A673 (cell line): ENCODE data around the gene FTSJ3. TPM values are rescaled to one million over a fixed set of nuclear protein-coding genes. Genes with fewer than 3 reads are reported as not detected.

ENCODE experiments used
- BruUV-seq: library from RNA; stranded (reverse); fragments of 400-500 nt; replicated peaks from 2 replicates; lab custom pipeline; 2021; lab: Mats Ljungman, UMichigan
- CTCF ChIA-PET: fragments of 300-600 bp; sonication (Branson Sonifier 250); formaldehyde crosslinking; loops from one replicate; lab custom pipeline; 2022; ENCODE audit warnings: antibody characterized with exemption; lab: Charles Lee
- POLR2A ChIA-PET: fragments of 300-600 bp; sonication (Branson Sonifier 250); formaldehyde crosslinking; loops from one replicate; lab custom pipeline; 2022; ENCODE audit warnings: antibody characterized with exemption; ENCODE audit not compliant: low non-redundant PET; lab: Charles Lee
- DNase-seq: peaks from one replicate; pipeline ENCODE4 v3.0.0-alpha.2; 2015; ENCODE audit warnings: low spot score
- H3K27ac ChIP-seq: fragments of 200-600 bp; sonication (generic); 2 replicates; pipeline ENCODE4 v1.5.1; 2016; ENCODE audit warnings: mixed run types, low read depth, mild to moderate bottlenecking, mixed read lengths, antibody characterized with exemption, low read length; ENCODE audit not compliant: poor library complexity, severe bottlenecking
- H3K27me3 ChIP-seq: fragments of 200-600 bp; sonication (generic); replicated peaks from 2 replicates; pipeline ENCODE4 v1.6.1; 2017; ENCODE audit warnings: mixed run types, low read depth, mild to moderate bottlenecking, mixed read lengths, antibody characterized with exemption, low read length; ENCODE audit not compliant: insufficient read depth, poor library complexity
- H3K36me3 ChIP-seq: fragments of 200-600 bp; sonication (generic); 2 replicates; pipeline ENCODE4 v1.6.1; 2016; ENCODE audit warnings: mixed run types, mild to moderate bottlenecking, mixed read lengths, antibody characterized with exemption, low read length; ENCODE audit not compliant: insufficient read depth, poor library complexity, severe bottlenecking
- H3K4me1 ChIP-seq: fragments of 200-600 bp; sonication (generic); 2 replicates; pipeline ENCODE4 v1.6.1; 2017; ENCODE audit warnings: mixed run types, mild to moderate bottlenecking, mixed read lengths, antibody characterized with exemption, low read length; ENCODE audit not compliant: insufficient read depth, poor library complexity, severe bottlenecking
- H3K4me3 ChIP-seq: fragments of 200-600 bp; sonication (generic); 2 replicates; pipeline ENCODE4 v1.5.1; 2016; ENCODE audit warnings: low read depth, mixed run types, mild to moderate bottlenecking, mixed read lengths, low read length; ENCODE audit not compliant: poor library complexity, severe bottlenecking
- H3K9me3 ChIP-seq: fragments of 200-600 bp; sonication (generic); 2 replicates; pipeline ENCODE4 v1.6.1; 2016; ENCODE audit warnings: mixed run types, low read depth, mild to moderate bottlenecking, mixed read lengths, antibody characterized with exemption, low read length; ENCODE audit not compliant: poor library complexity, severe bottlenecking
- CTCF ChIP-seq: fragments of 300-800, 200-600 bp; sonication (generic); conservative IDR thresholded peaks from 2 replicates; pipeline ENCODE4 v1.5.1; 2017; ENCODE audit warnings: low read depth, mild to moderate bottlenecking, antibody characterized with exemption, low read length, moderate library complexity, mixed read lengths
- EZH2 ChIP-seq: fragments of 200-600 bp; sonication (generic); IDR thresholded peaks from 2 replicates; pipeline ENCODE4 v1.6.1; 2017; ENCODE audit warnings: borderline replicate concordance, low read depth, mild to moderate bottlenecking, mixed read lengths, antibody characterized with exemption, low read length; ENCODE audit not compliant: poor library complexity, severe bottlenecking
- intact Hi-C: fragments of 100-400 bp; cut with micrococcal nuclease; formaldehyde crosslinking; loops from one replicate; pipeline ENCODE4 v1.10.0; 2022; ENCODE audit not compliant: unreplicated experiment
- total RNA-seq: library from RNA; stranded (reverse); gene quantifications from 2 replicates; pipeline ENCODE4 v1.2.3, GENCODE V29; 2021

The FTSJ3 gene
- total RNA-seq, 1 experiment from 2014 or later, result 90.4 TPM

- H3K36me3 ChIP-seq, result peaks cover 72% of the 10 kb centered on the region
- H3K4me3 ChIP-seq, result no peak overlapping the region
- no TSS peak for BruUV-seq
- peak; percentile 95 for DNase-seq
- ChIA-PET POLR2A (no interaction called here), CTCF (interaction anchor here (0.7 kb wide), 2 partner anchors 9 to 213 kb away, joined by 3 to 4 read pairs; partner anchors contain the start of gene MAP3K3)
- H3K27ac ChIP-seq, result no peak overlapping the region
- intact Hi-C loops, result loop anchor here (2.0 kb wide), 1 partner anchor 134 kb away; the partner anchor contains the start of gene LIMD2
- TF ChIP-seq CTCF (peak; percentile 93), EZH2 (no peak)
- H3K27me3 ChIP-seq, result no peaks in the 10 kb centered on the region
- H3K4me1 ChIP-seq, result peaks cover 31% of the 10 kb centered on the region
- no peaks in the 10 kb centered on the region for H3K9me3 ChIP-seq
Measured at GRCh38 chr17:63834431-63835166, 7.1 kb upstream of the FTSJ3 start.

- peaks cover 79% of the 10 kb centered on the region for H3K36me3 ChIP-seq
- no TSS peak for BruUV-seq
- peaks cover 28% of the 10 kb centered on the region for H3K4me1 ChIP-seq
- DNase-seq, result no peak
- no peaks in the 10 kb centered on the region for H3K27me3 ChIP-seq
- H3K27ac ChIP-seq, result no peak overlapping the region
- H3K9me3 ChIP-seq, result no peaks in the 10 kb centered on the region
- H3K4me3 ChIP-seq, result no peak overlapping the region
- intact Hi-C loops, result loop anchor here (2.0 kb wide), 1 partner anchor 133 kb away; the partner anchor contains the start of gene LIMD2
- CTCF ChIA-PET, result interaction anchor here (0.6 to 0.7 kb wide), 3 partner anchors 9 to 212 kb away, joined by 3 to 4 read pairs (median 3); partner anchors contain the start of genes CCDC47, DDX42 and MAP3K3
- POLR2A ChIA-PET, result no interaction called here
- TF ChIP-seq EZH2, result no peak
- no peak for TF ChIP-seq CTCF
Measured at GRCh38 chr17:63833741-63834373, 6.4 kb upstream of the FTSJ3 start.

- H3K36me3 ChIP-seq, result peaks cover 83% of the 10 kb centered on the region
Measured at GRCh38 chr17:63833026-63833740, 5.7 kb upstream of the FTSJ3 start.

More at GRCh38 chr17:63833026-63833740, 5.7 kb upstream of the FTSJ3 start:
- H3K27me3 ChIP-seq, result no peaks in the 10 kb centered on the region
- H3K9me3 ChIP-seq, result no peaks in the 10 kb centered on the region
- no TSS peak for BruUV-seq
- H3K4me3 ChIP-seq, result no peak overlapping the region
- intact Hi-C loops, result no loop called here
- no peak for DNase-seq
- peaks cover 28% of the 10 kb centered on the region for H3K4me1 ChIP-seq
- ChIA-PET POLR2A (no interaction called here), CTCF (interaction anchor here (0.6 kb wide), 1 partner anchor 59 kb away, joined by 3 read pairs; the partner anchor contains the start of genes CCDC47 and DDX42)
- H3K27ac ChIP-seq, result no peak overlapping the region
- TF ChIP-seq EZH2 (no peak), CTCF (no peak)
